CD4-positive, alpha-beta T cell treated with Interleukin-10 for 1 hour (primary cell): ENCODE measurements around the gene CALHM1.
"Not testable (repeated sequence)": the region's sequence is repeated elsewhere in the genome, so short reads cannot be mapped to it uniquely, and the experiment has no call there.

ENCODE experiments used
- DNase-seq: peaks from one replicate; pipeline ENCODE4 v3.0.0-alpha.2; 2020

Gene CALHM1

GRCh38 chr10:103427866-103428265, 30.8 kb downstream of the CALHM1 start:
- DNase-seq, result no peak

DNA sequence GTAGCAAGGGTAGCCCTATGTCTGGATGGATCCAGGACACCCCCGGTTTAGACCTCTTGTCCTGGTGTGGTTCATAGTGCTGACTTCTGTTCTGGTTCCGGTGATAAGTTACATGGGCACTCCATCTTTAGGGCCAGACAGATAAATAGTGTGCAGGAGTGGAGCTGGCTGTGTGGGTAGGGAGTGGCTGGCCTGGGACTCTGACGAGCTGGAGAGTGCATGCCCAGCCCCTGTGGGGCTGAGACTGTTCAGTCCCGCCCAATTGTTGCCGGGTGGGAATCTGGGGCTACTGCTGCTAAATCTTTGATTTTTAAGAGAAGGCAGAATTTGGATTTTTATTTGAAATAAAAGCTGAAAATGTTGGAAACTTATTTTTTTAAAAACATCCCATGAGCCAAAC, 35.0 kb downstream of the CALHM1 start:
- DNase-seq, result no peak

DNA sequence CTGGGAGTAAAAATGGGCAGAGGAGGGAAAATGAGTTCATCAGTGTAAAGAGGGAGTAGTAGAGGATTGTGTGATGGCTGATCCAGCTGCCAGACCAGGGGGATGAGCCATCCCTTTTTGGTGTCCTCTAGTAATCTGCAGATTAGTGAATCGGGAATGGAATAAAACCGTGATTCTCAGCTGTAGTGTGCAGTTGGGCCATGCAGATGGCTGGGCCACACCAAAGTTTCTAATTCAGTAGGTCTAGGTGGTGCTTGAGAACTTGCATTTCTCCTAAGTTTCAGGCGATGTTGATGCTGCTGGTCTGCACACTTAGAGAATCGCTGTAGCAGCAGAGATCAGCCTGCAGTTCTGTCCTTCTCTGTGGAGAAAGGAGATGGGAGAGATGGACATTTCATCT, 39.6 kb downstream of the CALHM1 start:
- no peak for DNase-seq

DNA sequence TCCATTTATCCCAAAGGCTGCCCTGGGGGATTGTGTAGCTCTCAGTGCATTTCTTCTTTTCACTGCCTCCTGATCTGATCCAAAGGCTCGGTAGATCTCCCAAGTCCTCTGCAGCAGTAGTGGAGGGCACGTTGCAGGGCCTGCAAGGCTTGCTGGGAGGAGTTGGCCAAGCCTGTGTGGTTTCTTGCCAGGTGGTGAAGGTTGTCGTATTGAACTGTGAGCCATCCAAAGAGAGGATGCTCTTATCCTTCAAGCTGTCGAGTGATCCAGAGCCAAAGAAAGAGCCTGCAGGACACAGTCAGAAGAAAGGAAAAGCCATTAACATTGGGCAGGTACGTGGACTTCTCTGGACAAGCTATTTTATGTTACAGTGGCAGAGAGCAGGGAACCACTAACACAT, 41.1 kb downstream of the CALHM1 start:
- no peak for DNase-seq

- not testable (repeated sequence) for DNase-seq
Observed at GRCh38 chr10:103417148-103417469, 41.6 kb downstream of the CALHM1 start.

DNA sequence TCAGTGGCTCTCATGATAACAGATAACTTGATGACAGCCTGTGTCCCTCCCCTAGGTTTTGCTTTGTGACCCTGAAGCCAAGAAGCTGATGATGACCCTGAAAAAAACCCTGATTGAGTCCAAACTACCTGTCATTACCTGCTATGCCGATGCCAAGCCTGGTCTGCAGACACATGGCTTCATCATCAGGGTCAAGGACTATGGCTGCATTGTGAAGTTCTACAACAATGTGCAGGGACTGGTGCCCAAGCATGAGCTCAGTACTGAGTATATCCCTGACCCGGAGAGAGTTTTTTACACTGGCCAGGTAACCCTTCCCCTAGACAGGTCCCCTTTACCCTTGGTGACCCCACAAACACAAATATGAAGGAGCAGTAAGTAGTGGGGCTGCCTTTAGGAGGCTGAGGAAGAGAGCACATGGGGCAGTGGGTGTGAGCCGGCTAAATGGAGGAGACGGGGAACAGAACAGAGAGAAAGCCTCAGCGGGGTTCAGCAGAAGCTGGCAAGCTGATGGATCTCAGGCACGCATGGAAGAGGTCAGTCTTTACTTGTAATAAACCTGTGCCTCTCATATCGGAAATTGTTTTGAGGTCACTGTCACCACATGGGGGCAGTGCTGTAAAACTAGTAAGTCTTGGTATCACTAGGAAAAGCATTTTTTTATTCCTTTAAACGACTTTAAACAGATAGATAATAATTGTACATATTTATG, 42.1 kb downstream of the CALHM1 start:
- peak; percentile 76 for DNase-seq

DNA sequence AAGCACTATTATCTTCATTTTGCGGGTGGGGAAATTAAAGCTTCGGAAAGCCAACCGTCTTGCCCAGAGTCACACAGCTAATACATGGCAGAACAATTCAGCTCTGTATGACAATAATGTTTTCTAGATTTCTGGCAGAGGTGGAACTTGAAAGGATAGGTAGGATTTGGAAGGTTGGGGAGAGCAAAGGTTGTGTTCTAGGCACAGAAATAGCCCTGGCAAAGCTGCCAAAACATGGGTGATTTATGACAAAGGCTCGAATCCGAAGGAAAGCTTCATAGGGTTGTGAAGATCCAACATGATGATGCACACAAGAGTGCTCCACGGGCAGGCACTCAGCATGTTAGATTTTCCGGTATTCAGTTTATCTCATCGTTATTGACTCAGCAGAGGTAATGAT, 43.1 kb downstream of the CALHM1 start:
- DNase-seq, result no peak

DNA sequence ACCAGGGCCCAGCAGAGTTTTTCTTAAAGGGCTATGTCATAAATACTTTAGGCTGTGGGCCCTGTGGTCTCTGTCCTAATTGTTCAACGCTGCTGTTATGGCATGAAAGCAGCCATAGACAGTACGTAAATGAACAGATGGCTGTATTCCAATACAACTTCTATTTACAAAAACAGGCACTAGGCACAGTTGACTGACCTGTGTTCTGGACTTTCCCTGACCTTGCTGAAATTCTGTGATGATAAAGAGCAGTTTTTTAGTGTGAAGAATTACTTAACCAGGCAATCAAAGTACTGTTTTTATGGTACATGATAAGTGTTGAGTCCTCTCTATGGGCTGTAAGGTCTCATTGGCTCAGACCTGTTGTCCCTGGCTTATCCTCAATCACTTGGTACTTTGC, 45.1 kb downstream of the CALHM1 start:
- no peak for DNase-seq
